Sigmoid colon (tissue), 7 donors: ENCODE measurements around the gene COL15A1. TPM values are rescaled to one million over a fixed set of nuclear protein-coding genes. Genes with fewer than 3 reads are reported as not detected.
A peak's percentile ranks its signal among the peaks of the same experiment; 100 is the strongest.

Experiments
- DNase-seq: peaks from one replicate; pipeline ENCODE4 v3.0.0-alpha.2; 2019
- H3K27ac ChIP-seq, 4 donors: fragments of 200-600 bp; sonication (generic); one replicate each; pipeline ENCODE4 v1.5.1; 2016 to 2019; ENCODE audit warnings: mild to moderate bottlenecking in 1 of 4
- H3K27me3 ChIP-seq, 3 donors: fragments of 200-600 bp; sonication (generic); one replicate each; pipeline ENCODE4 v1.5.1; 2019; ENCODE audit warnings: mild to moderate bottlenecking in 1 of 3
- H3K36me3 ChIP-seq, 4 donors: fragments of 200-600 bp; sonication (generic); one replicate each; pipeline ENCODE4 v1.5.1; 2016 to 2019
- H3K4me1 ChIP-seq, 4 donors: fragments of 200-600 bp; sonication (generic); one replicate each; pipeline ENCODE4 v1.5.1; 2017 to 2019
- H3K4me3 ChIP-seq, 4 donors: fragments of 200-600 bp; sonication (generic); one replicate each; pipeline ENCODE4 v1.5.1; 2017 to 2019; ENCODE audit warnings: mild to moderate bottlenecking in 2 of 4, moderate library complexity in 1 of 4
- H3K9me3 ChIP-seq, 4 donors: fragments of 200-600 bp in 3 of 4; sonication (generic) in 3 of 4; one replicate each; pipeline versions ENCODE4 v1.5.1 to v1.6.1; 2013 to 2019
- CTCF ChIP-seq, 4 experiments: fragments of 450-650 bp in 3 of 4; fragments of 200-600 bp in 1 of 4; IDR thresholded peaks; one replicate each; pipeline ENCODE4 v1.5.1; 2016 to 2019; ENCODE audit warnings: antibody characterized with exemption in 4 of 4, mild to moderate bottlenecking in 3 of 4, moderate library complexity in 2 of 4
- EP300 ChIP-seq, 4 donors: sonication (generic); formaldehyde crosslinking; IDR thresholded peaks; one replicate each; pipeline ENCODE4 v1.6.1; 2017; ENCODE audit warnings: antibody characterized with exemption in 4 of 4
- POLR2A ChIP-seq, 2 donors: fragments of 450-650 bp; IDR thresholded peaks; one replicate each; pipeline ENCODE4 v1.6.1; 2016; ENCODE audit warnings: antibody characterized with exemption in 2 of 2, mild to moderate bottlenecking in 2 of 2, moderate library complexity in 2 of 2
- POLR2AphosphoS5 ChIP-seq, 4 donors: sonication (generic); formaldehyde crosslinking; IDR thresholded peaks; one replicate each; pipeline ENCODE4 v1.6.1; 2017; ENCODE audit warnings: antibody characterized with exemption in 4 of 4
- WGBS, 2 donors: extraction: QIAGEN DNeasy Blood & Tissue Kit; methylation state at CpG; one replicate each; pipeline ENCODE4 v1.1.7; 2013; 5-methylcytosine and 5-hydroxymethylcytosine counted together
- intact Hi-C: fragments of 100-400 bp; cut with DNase I; formaldehyde crosslinking; loops from one replicate; pipeline ENCODE4 v1.15.1; 2023
- polyA plus RNA-seq, 3 donors: library from polyadenylated mRNA; stranded (reverse); fragments of 200-250 nt; gene quantifications; one replicate each; pipeline ENCODE4 v1.2.3, GENCODE V29; 2013
- total RNA-seq, 4 donors: library from RNA; depleted of rRNA; stranded (reverse); fragments of >200 nt; gene quantifications; one replicate each; pipeline ENCODE4 v1.1.0, GENCODE V29; 2016
- donor health status: healthy with polysubstance abuse.
- donor health status: Bipolar disorder and iron deficiency.
- donor health status: healthy.

The COL15A1 gene
- total and polyA plus RNA-seq, 7 donors, result under 0.01 to 104 (median 21.4) TPM

- intact Hi-C loops, result no loop called here
- peaks cover 0 to 34% (median 20%) of the 10 kb centered on the region in 4 donors for H3K4me1 ChIP-seq
- no peaks in the 10 kb centered on the region for H3K27me3 ChIP-seq
- H3K36me3 ChIP-seq, result no peaks in the 10 kb centered on the region
- H3K4me3 ChIP-seq, result no peak overlapping the region
- no peaks in the 10 kb centered on the region for H3K9me3 ChIP-seq
- DNase-seq, result no peak
- H3K27ac ChIP-seq, result no peak overlapping the region
- WGBS, 2 donors, result 72 to 77% methylated on average over 4 of the region's 4 CpGs
- TF ChIP-seq POLR2AphosphoS5 (IDR thresholded peaks at IDR 0.05) (no peak), POLR2A (IDR thresholded peaks at IDR 0.05) (no peak), EP300 (IDR thresholded peaks at IDR 0.05) (no peak), CTCF (IDR thresholded peaks at IDR 0.05) (no peak)
Observed at GRCh38 chr9:98913044-98913443, 30.7 kb upstream of the COL15A1 start.

GRCh38 chr9:98913705-98914104 lies 30.0 kb upstream of the COL15A1 start:
- 91 to 92% methylated on average over 7 of the region's 7 CpGs for WGBS, 2 donors
- Histone ChIP-seq H3K4me3 (no peak overlapping the region), H3K4me1 (peaks cover 0 to 33% (median 21%) of the 10 kb centered on the region in 4 donors), H3K36me3 (no peaks in the 10 kb centered on the region), H3K9me3 (no peaks in the 10 kb centered on the region), H3K27me3 (no peaks in the 10 kb centered on the region), H3K27ac (no peak overlapping the region)
- no peak for DNase-seq
- intact Hi-C loops, result no loop called here
- TF ChIP-seq EP300 (IDR thresholded peaks at IDR 0.05) (no peak), CTCF (IDR thresholded peaks at IDR 0.05) (no peak), POLR2A (IDR thresholded peaks at IDR 0.05) (no peak), POLR2AphosphoS5 (IDR thresholded peaks at IDR 0.05) (no peak)

DNA sequence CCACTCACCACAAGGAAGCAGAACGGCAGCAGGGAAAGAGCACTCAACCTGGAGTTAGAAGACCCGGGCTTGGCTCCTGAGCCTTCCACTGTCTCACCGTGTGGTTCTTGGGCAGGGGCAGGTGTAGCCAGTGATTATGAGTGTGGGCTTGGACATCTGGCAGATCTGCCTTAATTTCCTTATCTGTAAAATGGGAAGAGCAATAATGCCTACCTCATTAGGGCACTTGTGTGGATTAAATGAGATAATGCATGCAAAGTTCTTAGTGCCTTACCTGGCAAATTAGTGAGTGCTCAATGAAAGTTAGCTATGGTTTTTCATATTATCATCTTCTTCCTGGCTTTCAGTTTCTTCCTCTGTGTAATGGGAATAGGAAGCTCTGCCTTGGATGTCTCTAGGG lies 28.1 kb upstream of the COL15A1 start:
- Histone ChIP-seq H3K4me3 (no peak overlapping the region), H3K36me3 (no peaks in the 10 kb centered on the region), H3K27ac (no peak overlapping the region), H3K27me3 (no peaks in the 10 kb centered on the region), H3K9me3 (no peaks in the 10 kb centered on the region), H3K4me1 (peaks cover 0 to 26% (median 15%) of the 10 kb centered on the region in 4 donors)
- WGBS, 2 donors, result 93 to 97% methylated on average over 3 of the region's 3 CpGs
- DNase-seq, result no peak
- intact Hi-C loops, result loop anchor here (5.0 kb wide), 1 partner anchor 48 kb away; no protein-coding TSS in a partner anchor
- TF ChIP-seq EP300 (IDR thresholded peaks at IDR 0.05) (no peak), POLR2A (IDR thresholded peaks at IDR 0.05) (no peak), POLR2AphosphoS5 (IDR thresholded peaks at IDR 0.05) (no peak), CTCF (IDR thresholded peaks at IDR 0.05) (no peak)

DNA sequence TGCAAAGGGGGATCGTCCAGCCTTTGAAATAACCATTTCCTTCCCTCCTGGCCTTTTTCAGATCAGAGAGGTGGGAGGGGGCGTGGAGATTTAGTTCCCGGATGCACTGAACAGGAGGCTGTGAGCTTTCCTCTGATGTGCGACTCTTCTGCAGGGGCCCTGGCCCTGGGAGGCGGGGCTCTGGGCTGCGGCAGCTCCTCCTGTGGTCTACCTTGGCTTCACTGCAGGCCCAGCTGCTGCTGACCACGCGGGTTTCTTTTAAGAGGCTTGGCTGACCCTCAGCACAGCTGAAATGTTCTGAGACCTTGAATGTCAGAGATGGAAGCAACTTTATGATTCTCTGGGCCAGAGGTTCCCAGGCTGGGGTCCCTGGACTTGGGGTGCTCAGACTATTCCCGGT lies 27.0 kb upstream of the COL15A1 start:
- Histone ChIP-seq H3K36me3 (no peaks in the 10 kb centered on the region), H3K4me3 (no peak overlapping the region), H3K4me1 (peaks cover 0 to 26% (median 15%) of the 10 kb centered on the region in 4 donors), H3K9me3 (no peaks in the 10 kb centered on the region), H3K27me3 (no peaks in the 10 kb centered on the region), H3K27ac (peak overlapping the region in 2 of 4 donors; percentile 41 to 59)
- WGBS, 2 donors, result 51 to 58% methylated on average over 9 of the region's 9 CpGs
- intact Hi-C loops, result loop anchor here (5.0 kb wide), 1 partner anchor 49 kb away; no protein-coding TSS in a partner anchor
- no peak for TF ChIP-seq EP300 (IDR thresholded peaks at IDR 0.05)
- no peak for TF ChIP-seq CTCF (IDR thresholded peaks at IDR 0.05)
- no peak for TF ChIP-seq POLR2A (IDR thresholded peaks at IDR 0.05)
- no peak for TF ChIP-seq POLR2AphosphoS5 (IDR thresholded peaks at IDR 0.05)
- DNase-seq, result peak; percentile 88
